Measurements from ENCODE around the gene TBRG4.

The TBRG4 gene

GRCh38 chr7:45050198-45050597 is 61.3 kb downstream of the TBRG4 start:
- DNase-seq, result no peak

Measured in kidney glomerular epithelial cell (primary cell).